Measurements from ENCODE around the gene CGA.
A peak's percentile ranks its signal among the peaks of the same experiment; 100 is the strongest.

CGA gene

GRCh38 chr6:87105823-87106222 is 10.9 kb upstream of the CGA start:
- TF ChIP-seq ZNF214 (tag by site-specific recombination; IDR thresholded peaks at IDR 0.05; ENCODE audit: borderline replicate concordance) (peak; percentile 98), ZNF596 (tag by site-specific recombination; IDR thresholded peaks at IDR 0.05) (no peak), ZBTB48 (tag by site-specific recombination; IDR thresholded peaks at IDR 0.05) (no peak), ZNF311 (tag by site-specific recombination; IDR thresholded peaks at IDR 0.05; ENCODE audit: borderline replicate concordance) (no peak), ZNF707 (tag by site-specific recombination; IDR thresholded peaks at IDR 0.05) (no peak)
- TF ChIP-seq, protein P1, sequence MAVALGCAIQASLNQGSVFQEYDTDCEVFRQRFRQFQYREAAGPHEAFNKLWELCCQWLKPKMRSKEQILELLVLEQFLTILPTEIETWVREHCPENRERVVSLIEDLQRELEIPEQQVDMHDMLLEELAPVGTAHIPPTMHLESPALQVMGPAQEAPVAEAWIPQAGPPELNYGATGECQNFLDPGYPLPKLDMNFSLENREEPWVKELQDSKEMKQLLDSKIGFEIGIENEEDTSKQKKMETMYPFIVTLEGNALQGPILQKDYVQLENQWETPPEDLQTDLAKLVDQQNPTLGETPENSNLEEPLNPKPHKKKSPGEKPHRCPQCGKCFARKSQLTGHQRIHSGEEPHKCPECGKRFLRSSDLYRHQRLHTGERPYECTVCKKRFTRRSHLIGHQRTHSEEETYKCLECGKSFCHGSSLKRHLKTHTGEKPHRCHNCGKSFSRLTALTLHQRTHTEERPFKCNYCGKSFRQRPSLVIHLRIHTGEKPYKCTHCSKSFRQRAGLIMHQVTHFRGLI (tag by site-specific recombination; IDR thresholded peaks at IDR 0.05), result no peak
- Histone ChIP-seq H3K4me3 (ENCODE audit: low read depth, low read length) (no peak overlapping the region), H3K36me3 (ENCODE audit: control insufficient read depth in 2 of 2, insufficient read depth in 1 of 2, low read length in 2 of 2) (no peaks in the 10 kb centered on the region), H3K4me1 (ENCODE audit: control insufficient read depth, insufficient read depth, low read length) (no peaks in the 10 kb centered on the region), H3K27ac (ENCODE audit: extremely low read depth, low read depth, low read length) (no peak overlapping the region), H3K9me3 (ENCODE audit: control insufficient read depth, insufficient read depth, low read depth, low read length) (no peaks in the 10 kb centered on the region)
- CTCF ChIA-PET, result interaction anchor here (1.0 kb wide), 1 partner anchor 39 kb away, joined by 3 read pairs; no protein-coding TSS in a partner anchor
- POLR2A ChIA-PET, result no interaction called here

GRCh38 chr6:87104667-87105066 is 9.8 kb upstream of the CGA start:
- Histone ChIP-seq H3K9me3 (ENCODE audit: control insufficient read depth, insufficient read depth, low read depth, low read length) (no peaks in the 10 kb centered on the region), H3K4me1 (ENCODE audit: control insufficient read depth, insufficient read depth, low read length) (no peaks in the 10 kb centered on the region), H3K4me3 (ENCODE audit: low read depth, low read length) (no peak overlapping the region), H3K36me3 (ENCODE audit: control insufficient read depth in 2 of 2, insufficient read depth in 1 of 2, low read length in 2 of 2) (no peaks in the 10 kb centered on the region), H3K27ac (ENCODE audit: extremely low read depth, low read depth, low read length) (no peak overlapping the region)
- ChIA-PET POLR2A (no interaction called here), CTCF (interaction anchor here (0.7 to 1.3 kb wide), 2 partner anchors 10 to 26 kb away, joined by 4 to 5 read pairs; no protein-coding TSS in a partner anchor)
- TF ChIP-seq PATZ1 (tag by site-specific recombination; IDR thresholded peaks at IDR 0.05) (no peak), ZNF426 (tag by site-specific recombination; IDR thresholded peaks at IDR 0.05) (no peak), ZNF335 (tag by site-specific recombination; conservative IDR thresholded peaks at IDR 0.05) (no peak), ZNF76 (tag by site-specific recombination; IDR thresholded peaks at IDR 0.05; ENCODE audit: borderline replicate concordance, low read depth) (no peak), BCL11B (tag by site-specific recombination; IDR thresholded peaks at IDR 0.05; ENCODE audit: low read depth) (no peak), ZFP69B (tag by site-specific recombination; IDR thresholded peaks at IDR 0.05) (no peak), ZNF302 (tag by site-specific recombination; IDR thresholded peaks at IDR 0.05; ENCODE audit: low read depth) (no peak), ZNF148 (tag by site-specific recombination; IDR thresholded peaks at IDR 0.05; ENCODE audit: borderline replicate concordance) (no peak), AEBP2 (tag by site-specific recombination; IDR thresholded peaks at IDR 0.05; ENCODE audit: borderline replicate concordance) (no peak), GLIS2 (tag by site-specific recombination; IDR thresholded peaks at IDR 0.05) (no peak), ZNF155 (tag by site-specific recombination; IDR thresholded peaks at IDR 0.05) (no peak)
- TF ChIP-seq, protein P2, sequence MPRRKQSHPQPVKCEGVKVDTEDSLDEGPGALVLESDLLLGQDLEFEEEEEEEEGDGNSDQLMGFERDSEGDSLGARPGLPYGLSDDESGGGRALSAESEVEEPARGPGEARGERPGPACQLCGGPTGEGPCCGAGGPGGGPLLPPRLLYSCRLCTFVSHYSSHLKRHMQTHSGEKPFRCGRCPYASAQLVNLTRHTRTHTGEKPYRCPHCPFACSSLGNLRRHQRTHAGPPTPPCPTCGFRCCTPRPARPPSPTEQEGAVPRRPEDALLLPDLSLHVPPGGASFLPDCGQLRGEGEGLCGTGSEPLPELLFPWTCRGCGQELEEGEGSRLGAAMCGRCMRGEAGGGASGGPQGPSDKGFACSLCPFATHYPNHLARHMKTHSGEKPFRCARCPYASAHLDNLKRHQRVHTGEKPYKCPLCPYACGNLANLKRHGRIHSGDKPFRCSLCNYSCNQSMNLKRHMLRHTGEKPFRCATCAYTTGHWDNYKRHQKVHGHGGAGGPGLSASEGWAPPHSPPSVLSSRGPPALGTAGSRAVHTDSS (tag by site-specific recombination; IDR thresholded peaks at IDR 0.05), result no peak
- TF ChIP-seq, protein P3, sequence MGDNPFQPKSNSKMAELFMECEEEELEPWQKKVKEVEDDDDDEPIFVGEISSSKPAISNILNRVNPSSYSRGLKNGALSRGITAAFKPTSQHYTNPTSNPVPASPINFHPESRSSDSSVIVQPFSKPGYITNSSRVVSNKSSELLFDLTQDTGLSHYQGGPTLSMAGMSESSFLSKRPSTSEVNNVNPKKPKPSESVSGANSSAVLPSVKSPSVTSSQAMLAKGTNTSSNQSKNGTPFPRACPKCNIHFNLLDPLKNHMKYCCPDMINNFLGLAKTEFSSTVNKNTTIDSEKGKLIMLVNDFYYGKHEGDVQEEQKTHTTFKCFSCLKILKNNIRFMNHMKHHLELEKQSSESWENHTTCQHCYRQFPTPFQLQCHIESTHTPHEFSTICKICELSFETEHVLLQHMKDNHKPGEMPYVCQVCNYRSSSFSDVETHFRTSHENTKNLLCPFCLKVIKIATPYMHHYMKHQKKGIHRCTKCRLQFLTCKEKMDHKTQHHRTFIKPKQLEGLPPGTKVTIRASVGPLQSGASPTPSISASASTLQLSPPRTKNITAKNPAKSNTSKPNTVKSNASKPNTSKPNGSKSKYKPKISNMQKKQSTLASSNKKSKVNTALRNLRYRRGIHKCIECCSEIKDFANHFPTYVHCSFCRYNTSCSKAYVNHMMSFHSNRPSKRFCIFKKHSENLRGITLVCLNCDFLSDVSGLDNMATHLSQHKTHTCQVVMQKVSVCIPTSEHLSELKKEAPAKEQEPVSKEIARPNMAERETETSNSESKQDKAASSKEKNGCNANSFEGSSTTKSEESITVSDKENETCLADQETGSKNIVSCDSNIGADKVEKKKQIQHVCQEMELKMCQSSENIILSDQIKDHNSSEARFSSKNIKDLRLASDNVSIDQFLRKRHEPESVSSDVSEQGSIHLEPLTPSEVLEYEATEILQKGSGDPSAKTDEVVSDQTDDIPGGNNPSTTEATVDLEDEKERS (tag by site-specific recombination; IDR thresholded peaks at IDR 0.05), result no peak
